T-cell (primary cell): ENCODE measurements around the gene TSPAN18. TPM values are rescaled to one million over a fixed set of nuclear protein-coding genes. Genes with fewer than 3 reads are reported as not detected.

ENCODE experiments used
- ATAC-seq, 4 experiments: fragments of 200-7000 bp in 3 of 4; fragments of 150-1000 bp in 1 of 4; cut with Tn5 transposase; replicated peaks in 1 of 4; 1 replicate in 3 of 4; 2 replicates in 1 of 4; pipeline ENCODE4 v1.10.0; 2021; ENCODE audit warnings: moderate library complexity in 3 of 4, mild to moderate bottlenecking in 2 of 4, moderate number of reproducible peaks in 1 of 4
- CTCF ChIA-PET, 2 donors: fragments of 300-600 bp; sonication (Branson Sonifier 250); formaldehyde crosslinking; loops; one replicate each; lab custom pipeline; 2022; ENCODE audit warnings: antibody characterized with exemption in 2 of 2; lab: Charles Lee
- POLR2A ChIA-PET, 2 donors: fragments of 300-600 bp; sonication (Branson Sonifier 250); formaldehyde crosslinking; loops; one replicate each; lab custom pipeline; 2022; ENCODE audit warnings: antibody characterized with exemption in 2 of 2; lab: Charles Lee
- DNase-seq, 35 experiments: peaks; one replicate each; pipeline versions ENCODE4 v3.0.0 to v3.0.0-alpha.2; 2013 to 2023
- H3K27ac ChIP-seq: one replicate; pipeline ENCODE4 v1.5.1; 2013; ENCODE audit warnings: low read length
- H3K27me3 ChIP-seq, 2 experiments: replicated peaks in 1 of 2; 1 replicate in 1 of 2; 2 replicates in 1 of 2; pipeline versions ENCODE4 v1.6.1 to v1.7.0; 2013; ENCODE audit warnings: low read length in 1 of 2, mixed read lengths in 1 of 2; ENCODE audit not compliant: control insufficient read depth in 2 of 2, insufficient read depth in 2 of 2; ENCODE audit errors: extremely low read depth in 1 of 2
- H3K36me3 ChIP-seq, 2 donors: 1 replicate in 1 of 2; 2 replicates in 1 of 2; pipeline versions ENCODE4 v1.6.1 to v1.7.0; 2013; ENCODE audit warnings: low read length in 1 of 2; ENCODE audit not compliant: control insufficient read depth in 2 of 2, insufficient read depth in 1 of 2; ENCODE audit errors: extremely low read depth in 1 of 2
- H3K4me1 ChIP-seq, 2 experiments: 1 replicate in 1 of 2; 2 replicates in 1 of 2; pipeline versions ENCODE4 v1.6.1 to v1.7.0; 2013; ENCODE audit warnings: low read length in 2 of 2, mixed read lengths in 1 of 2; ENCODE audit not compliant: insufficient read depth in 2 of 2, control insufficient read depth in 1 of 2; ENCODE audit errors: extremely low read depth in 1 of 2
- H3K4me3 ChIP-seq, 2 donors: 1 replicate in 1 of 2; 2 replicates in 1 of 2; pipeline versions ENCODE4 v1.5.1 to v1.7.0; 2013; ENCODE audit warnings: mild to moderate bottlenecking in 2 of 2, low read length in 1 of 2, moderate library complexity in 1 of 2; ENCODE audit not compliant: control insufficient read depth in 1 of 2; ENCODE audit errors: extremely low read depth in 1 of 2
- H3K9me3 ChIP-seq: 2 replicates; pipeline ENCODE4 v1.7.0; 2013
- H3K27ac Mint-ChIP-seq, 2 donors: one replicate each; pipeline ENCODE4 v1.8.0; 2020 to 2021; ENCODE audit warnings: mild to moderate bottlenecking in 2 of 2, mixed read lengths in 2 of 2
- H3K27me3 Mint-ChIP-seq, 2 donors: one replicate each; pipeline ENCODE4 v1.8.0; 2021 to 2022; ENCODE audit warnings: mixed read lengths in 2 of 2
- H3K36me3 Mint-ChIP-seq: one replicate; pipeline ENCODE4 v1.8.0; 2021; ENCODE audit warnings: mixed read lengths
- H3K4me1 Mint-ChIP-seq, 3 donors: one replicate each; pipeline ENCODE4 v1.8.0; 2020 to 2022; ENCODE audit warnings: mixed read lengths in 3 of 3, mild to moderate bottlenecking in 1 of 3
- H3K4me3 Mint-ChIP-seq, 3 donors: one replicate each; pipeline ENCODE4 v1.8.0; 2020 to 2022; ENCODE audit warnings: mild to moderate bottlenecking in 3 of 3, mixed read lengths in 3 of 3, moderate library complexity in 3 of 3
- H3K9me3 Mint-ChIP-seq, 3 donors: one replicate each; pipeline ENCODE4 v1.8.0; 2020 to 2022; ENCODE audit warnings: mixed read lengths in 3 of 3
- WGBS: methylation state at CpG from one replicate; pipeline ENCODE4 v1.1.5; 2013; ENCODE audit warnings: missing lambda C conversion rate; ENCODE audit not compliant: insufficient coverage; 5-methylcytosine and 5-hydroxymethylcytosine counted together
- total RNA-seq, 35 experiments: library from RNA in 6 of 35; stranded (reverse) in 6 of 35; fragments of 120-200 nt in 1 of 35; gene quantifications; one replicate each; pipeline versions ENCODE4 v1.2.1 to v1.2.4 and lab custom pipeline; 2013 to 2026

TSPAN18 gene
- total RNA-seq, 5 donors from 2014 or later (not counting 1 experiment from before 2014, with no cell fraction given), result 18.4 to 59.1 (median 25.7) TPM

GRCh38 chr11:44829838-44830237 is 103.1 kb downstream of the TSPAN18 start:
- Histone ChIP-seq H3K27me3 (peaks cover 0 to 3% of the 10 kb centered on the region in 2 experiments), H3K4me3 (no peak overlapping the region), H3K27ac (no peak overlapping the region), H3K36me3 (peaks cover 0 to 1% of the 10 kb centered on the region in 2 donors), H3K4me1 (no peaks in the 10 kb centered on the region), H3K9me3 (no peaks in the 10 kb centered on the region)
- ChIA-PET CTCF (no interaction called here), POLR2A (no interaction called here)
- H3K4me1 Mint-ChIP-seq, result peaks cover 4 to 33% (median 21%) of the 10 kb centered on the region in 3 donors
- no peak for DNase-seq
- H3K9me3 Mint-ChIP-seq, result no peaks in the 10 kb centered on the region
- no peak overlapping the region for H3K4me3 Mint-ChIP-seq
- peaks cover 19% of the 10 kb centered on the region for H3K36me3 Mint-ChIP-seq
- H3K27ac Mint-ChIP-seq, result no peak overlapping the region
- H3K27me3 Mint-ChIP-seq, result no peaks in the 10 kb centered on the region
- 100% methylated on average over 2 of the region's 2 CpGs for WGBS
- ATAC-seq, result no peak

DNA sequence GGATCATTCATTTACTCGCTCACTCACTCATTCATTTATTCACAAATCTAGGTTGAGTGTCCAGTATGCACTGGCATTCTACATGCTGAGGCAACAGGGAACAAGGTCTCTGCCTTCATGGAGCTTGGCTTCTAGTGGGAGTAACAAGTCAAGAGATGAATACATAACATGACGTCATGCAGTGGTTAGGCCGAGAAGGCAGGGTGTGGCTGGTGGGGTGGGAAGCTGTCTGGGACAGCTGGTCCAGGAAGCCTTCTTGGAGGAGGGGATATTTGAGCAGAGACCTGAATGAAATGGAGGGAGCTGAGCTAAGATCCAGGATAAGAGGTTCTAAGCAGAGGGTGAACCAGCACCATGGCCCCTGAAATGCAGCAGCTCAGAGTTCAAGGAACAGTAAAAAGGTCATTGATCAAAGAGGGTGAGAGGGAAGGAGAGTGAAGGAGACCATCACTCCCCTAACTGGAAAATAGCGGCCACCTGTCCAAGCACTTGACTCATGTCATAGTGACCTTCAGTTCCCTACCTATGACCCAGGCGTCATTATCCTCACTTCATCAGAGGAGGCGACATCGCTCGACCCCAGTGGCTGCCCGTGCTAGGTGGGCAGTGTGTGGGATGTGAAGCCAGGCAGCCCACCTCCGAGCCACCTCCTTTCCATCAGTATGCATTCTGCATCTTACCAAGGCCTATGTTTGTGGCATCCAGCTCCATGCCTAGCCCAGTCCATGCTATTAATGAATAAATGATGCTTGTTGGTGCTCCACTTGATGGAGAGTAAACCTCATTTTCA is 105.0 kb downstream of the TSPAN18 start:
- Mint-ChIP-seq H3K36me3 (peaks cover 30% of the 10 kb centered on the region), H3K4me3 (no peak overlapping the region), H3K27ac (no peak overlapping the region), H3K4me1 (peaks cover 11 to 44% (median 26%) of the 10 kb centered on the region in 3 donors), H3K27me3 (no peaks in the 10 kb centered on the region), H3K9me3 (no peaks in the 10 kb centered on the region)
- POLR2A ChIA-PET, result interaction anchor here in 1 of 2 donors (0.5 kb wide), 1 partner anchor 10 kb away, joined by 3 read pairs; no protein-coding TSS in a partner anchor
- H3K4me1 ChIP-seq, result no peaks in the 10 kb centered on the region
- H3K27me3 ChIP-seq, result peaks cover 0 to 3% of the 10 kb centered on the region in 2 experiments
- no peaks in the 10 kb centered on the region for H3K9me3 ChIP-seq
- DNase-seq (no peak), ATAC-seq (no peak)
- H3K4me3 ChIP-seq, result no peak overlapping the region
- peaks cover 0 to 2% of the 10 kb centered on the region in 2 donors for H3K36me3 ChIP-seq
- H3K27ac ChIP-seq, result no peak overlapping the region
- CTCF ChIA-PET, result no interaction called here
- WGBS, result 40% methylated on average over 2 of the region's 10 CpGs

DNA sequence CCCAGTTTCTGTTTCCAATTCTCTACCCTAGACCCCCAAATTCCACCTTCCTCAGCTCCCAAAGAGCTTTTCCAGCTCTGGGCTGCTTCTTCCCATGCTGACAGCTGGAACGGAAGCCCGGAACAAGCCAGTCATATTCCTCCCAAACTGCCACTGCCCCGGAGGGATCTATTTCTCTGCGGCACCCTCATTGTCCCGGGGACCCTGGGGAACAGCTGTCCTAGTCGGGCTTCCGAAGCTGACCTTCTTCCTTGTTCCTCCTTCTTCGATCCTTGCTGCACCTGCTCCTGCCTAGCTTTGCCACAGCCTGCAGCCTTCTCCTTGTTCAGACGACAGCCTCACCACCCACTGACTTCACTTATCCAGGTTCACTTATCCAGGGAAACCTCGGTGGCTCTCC is 105.7 kb downstream of the TSPAN18 start:
- Histone ChIP-seq H3K4me1 (no peaks in the 10 kb centered on the region), H3K9me3 (no peaks in the 10 kb centered on the region), H3K27me3 (no peaks in the 10 kb centered on the region), H3K4me3 (no peak overlapping the region), H3K36me3 (peaks cover 0 to 2% of the 10 kb centered on the region in 2 donors), H3K27ac (no peak overlapping the region)
- CTCF ChIA-PET, result no interaction called here
- no peaks in the 10 kb centered on the region for H3K9me3 Mint-ChIP-seq
- ATAC-seq (no peak), DNase-seq (no peak)
- WGBS, result 91% methylated on average over 9 of the region's 10 CpGs
- POLR2A ChIA-PET, result no interaction called here
- no peaks in the 10 kb centered on the region for H3K27me3 Mint-ChIP-seq
- H3K27ac Mint-ChIP-seq, result no peak overlapping the region
- peaks cover 36% of the 10 kb centered on the region for H3K36me3 Mint-ChIP-seq
- no peak overlapping the region for H3K4me3 Mint-ChIP-seq
- H3K4me1 Mint-ChIP-seq, result peaks cover 11 to 41% (median 28%) of the 10 kb centered on the region in 3 donors

GRCh38 chr11:44833221-44833876 is 106.6 kb downstream of the TSPAN18 start:
- peaks cover 38% of the 10 kb centered on the region for H3K36me3 Mint-ChIP-seq
- peaks cover 10 to 36% (median 26%) of the 10 kb centered on the region in 3 donors for H3K4me1 Mint-ChIP-seq
- no peak overlapping the region for H3K27ac ChIP-seq
- no peaks in the 10 kb centered on the region for H3K4me1 ChIP-seq
- H3K27me3 ChIP-seq, result no peaks in the 10 kb centered on the region
- POLR2A ChIA-PET, result no interaction called here
- no peak overlapping the region for H3K4me3 Mint-ChIP-seq
- 92% methylated on average over 2 of the region's 6 CpGs for WGBS
- no peak overlapping the region for H3K4me3 ChIP-seq
- no peak overlapping the region for H3K27ac Mint-ChIP-seq
- CTCF ChIA-PET, result no interaction called here
- no peaks in the 10 kb centered on the region for H3K9me3 Mint-ChIP-seq
- DNase-seq, result no peak
- no peaks in the 10 kb centered on the region for H3K9me3 ChIP-seq
- no peaks in the 10 kb centered on the region for H3K27me3 Mint-ChIP-seq
- H3K36me3 ChIP-seq, result peaks cover 0 to 2% of the 10 kb centered on the region in 2 donors
- ATAC-seq, result no peak

DNA sequence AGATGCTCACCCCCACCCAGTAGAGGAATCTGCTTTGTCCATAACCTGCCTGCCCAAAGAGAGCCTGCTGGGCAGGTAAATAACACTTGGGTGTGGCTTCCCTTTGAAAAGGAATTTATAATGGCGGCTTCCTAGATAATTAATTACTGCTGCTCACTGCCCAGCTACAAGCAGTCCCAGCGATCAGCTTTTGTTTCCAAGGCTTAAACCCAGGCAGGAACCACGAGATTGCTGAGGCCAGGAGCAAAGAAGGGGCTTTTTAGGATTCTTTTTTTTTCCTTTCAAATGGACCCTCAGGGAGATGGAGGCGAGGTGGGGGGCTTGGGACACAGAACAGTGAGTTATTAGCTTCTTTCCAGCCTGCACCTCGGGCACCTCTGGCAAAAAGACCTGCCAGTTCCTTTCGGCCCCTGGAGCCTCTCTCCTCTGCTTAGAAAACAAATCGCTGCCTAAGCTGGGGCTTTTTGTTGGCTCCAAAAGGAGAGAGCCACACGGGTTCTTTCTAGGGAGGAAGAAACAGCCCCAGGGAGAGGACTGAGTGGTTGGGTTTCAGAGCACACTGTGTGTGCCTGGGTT is 107.2 kb downstream of the TSPAN18 start:
- WGBS, result 84% methylated on average over 4 of the region's 8 CpGs
- H3K9me3 ChIP-seq, result no peaks in the 10 kb centered on the region
- no peak for ATAC-seq
- H3K27ac Mint-ChIP-seq, result no peak overlapping the region
- H3K9me3 Mint-ChIP-seq, result no peaks in the 10 kb centered on the region
- peaks cover 42% of the 10 kb centered on the region for H3K36me3 Mint-ChIP-seq
- H3K36me3 ChIP-seq, result peaks cover 0 to 2% of the 10 kb centered on the region in 2 donors
- no peak for DNase-seq
- no peaks in the 10 kb centered on the region for H3K27me3 Mint-ChIP-seq
- H3K4me3 ChIP-seq, result no peak overlapping the region
- H3K4me1 ChIP-seq, result no peaks in the 10 kb centered on the region
- no peak overlapping the region for H3K27ac ChIP-seq
- ChIA-PET CTCF (no interaction called here), POLR2A (no interaction called here)
- no peaks in the 10 kb centered on the region for H3K27me3 ChIP-seq
- H3K4me3 Mint-ChIP-seq, result no peak overlapping the region
- peaks cover 10 to 31% (median 26%) of the 10 kb centered on the region in 3 donors for H3K4me1 Mint-ChIP-seq

DNA sequence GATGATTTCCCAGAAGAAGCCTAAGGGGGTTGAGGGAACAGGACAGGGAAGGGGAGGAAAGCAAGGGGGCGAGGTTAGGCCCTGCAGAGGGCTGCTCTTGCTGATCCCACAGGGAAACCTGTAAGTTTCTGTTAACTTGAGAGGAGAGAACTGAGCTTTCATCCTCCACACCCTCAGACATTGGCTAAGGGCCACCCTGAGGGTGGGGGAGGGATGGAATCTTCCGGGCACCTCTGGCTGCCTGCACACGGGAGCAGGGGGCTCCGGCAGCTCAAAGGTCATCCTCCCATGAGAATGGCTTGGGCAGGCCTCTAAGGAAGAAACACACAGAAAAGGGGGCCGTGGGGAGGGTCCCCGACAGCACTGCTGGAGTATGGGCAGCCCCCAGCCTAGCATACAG is 108.1 kb downstream of the TSPAN18 start:
- ATAC-seq (no peak), DNase-seq (no peak)
- H3K27ac ChIP-seq, result no peak overlapping the region
- peaks cover 46% of the 10 kb centered on the region for H3K36me3 Mint-ChIP-seq
- H3K4me3 Mint-ChIP-seq, result no peak overlapping the region
- no peaks in the 10 kb centered on the region for H3K9me3 ChIP-seq
- ChIA-PET POLR2A (no interaction called here), CTCF (no interaction called here)
- no peaks in the 10 kb centered on the region for H3K4me1 ChIP-seq
- 92% methylated on average over 5 of the region's 6 CpGs for WGBS
- H3K4me1 Mint-ChIP-seq, result peaks cover 10 to 29% (median 26%) of the 10 kb centered on the region in 3 donors
- no peaks in the 10 kb centered on the region for H3K9me3 Mint-ChIP-seq
- no peak overlapping the region for H3K4me3 ChIP-seq
- H3K27ac Mint-ChIP-seq, result no peak overlapping the region
- peaks cover 2% of the 10 kb centered on the region in 2 donors for H3K36me3 ChIP-seq
- no peaks in the 10 kb centered on the region for H3K27me3 Mint-ChIP-seq
- no peaks in the 10 kb centered on the region for H3K27me3 ChIP-seq
